Activated CD4-positive, alpha-beta T cell treated with anti-CD3 and anti-CD28 coated beads for 24 hours (primary cell): Measurements from ENCODE around the gene VAMP2.

ENCODE experiments used
- DNase-seq, 2 donors: peaks; one replicate each; pipeline ENCODE4 v3.0.0-alpha.2; 2020; ENCODE audit warnings: low read depth in 2 of 2

The VAMP2 gene

DNA sequence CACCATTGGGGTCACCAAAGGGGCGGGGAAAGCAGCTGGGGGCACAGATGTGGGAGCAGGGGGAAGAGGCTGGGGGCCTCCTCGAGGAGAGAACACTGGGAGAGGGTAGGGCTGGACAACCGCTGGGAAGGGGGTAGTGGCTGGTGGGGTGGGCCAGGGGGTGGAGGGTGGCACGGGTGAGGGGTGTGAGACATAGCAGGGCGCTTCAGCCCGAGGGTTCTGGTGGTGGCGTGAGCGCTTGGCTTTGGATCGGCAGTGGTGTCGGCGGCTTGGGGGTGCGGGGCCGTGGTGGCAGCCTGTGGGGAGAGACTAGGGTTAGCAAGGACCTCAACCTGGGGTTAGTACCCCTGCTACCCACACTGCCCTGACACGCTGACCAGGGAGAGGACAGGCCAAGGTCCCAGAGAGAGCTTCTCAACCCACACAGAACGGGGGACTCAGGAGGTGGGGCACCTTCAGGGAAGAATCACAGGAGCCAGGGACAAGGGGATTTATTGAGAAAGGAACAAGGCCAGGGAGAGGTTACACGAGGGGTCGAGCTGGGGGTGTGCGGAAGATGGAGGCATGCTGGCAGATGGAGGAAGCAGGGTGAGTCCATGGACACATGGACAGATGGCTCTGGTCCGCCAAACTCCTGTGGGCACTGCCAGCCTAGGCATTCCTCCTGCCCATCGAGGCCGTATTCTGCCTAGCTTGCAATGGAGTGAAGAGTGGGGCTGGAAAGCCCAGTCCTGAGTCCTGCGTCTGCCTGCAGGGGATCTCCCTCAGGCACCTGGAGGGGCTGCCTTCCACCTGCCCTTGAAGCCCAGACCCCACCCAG lies 19.0 kb downstream of the VAMP2 start:
- no peak for DNase-seq

DNA sequence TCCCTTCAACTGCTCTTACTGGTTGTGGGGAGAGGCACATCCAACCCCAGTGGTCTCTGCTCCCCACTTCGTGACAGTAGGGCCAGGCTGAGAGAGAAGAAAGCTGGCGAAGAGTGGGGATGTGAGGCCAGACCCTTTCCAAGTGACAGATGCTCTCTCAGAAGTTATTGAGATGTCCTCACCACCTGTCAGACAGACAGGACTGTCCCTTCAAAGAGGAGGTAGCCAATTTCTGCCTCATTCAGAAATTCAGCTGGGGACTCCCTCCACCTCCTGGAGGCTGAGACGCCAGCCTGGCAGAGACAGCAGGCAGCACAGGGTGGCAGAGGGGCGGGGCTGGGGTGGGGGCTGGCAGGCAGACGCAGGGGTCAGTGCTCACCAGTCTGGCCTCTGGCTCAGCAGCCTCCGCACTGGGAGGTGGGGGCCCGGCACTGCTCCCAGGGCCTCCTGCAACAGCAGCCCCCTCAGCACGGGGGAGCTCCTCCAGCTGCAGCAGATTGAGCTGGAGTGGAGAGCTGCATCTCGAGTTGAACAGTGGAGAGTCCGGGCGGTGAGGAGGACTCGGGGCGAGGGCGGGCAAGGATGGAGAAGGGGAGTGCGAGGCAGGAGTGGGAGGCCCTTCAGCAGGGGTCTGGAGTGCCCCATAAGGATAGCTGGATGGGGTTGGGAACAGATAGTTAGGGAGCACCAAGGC lies 19.7 kb downstream of the VAMP2 start:
- no peak for DNase-seq

DNA sequence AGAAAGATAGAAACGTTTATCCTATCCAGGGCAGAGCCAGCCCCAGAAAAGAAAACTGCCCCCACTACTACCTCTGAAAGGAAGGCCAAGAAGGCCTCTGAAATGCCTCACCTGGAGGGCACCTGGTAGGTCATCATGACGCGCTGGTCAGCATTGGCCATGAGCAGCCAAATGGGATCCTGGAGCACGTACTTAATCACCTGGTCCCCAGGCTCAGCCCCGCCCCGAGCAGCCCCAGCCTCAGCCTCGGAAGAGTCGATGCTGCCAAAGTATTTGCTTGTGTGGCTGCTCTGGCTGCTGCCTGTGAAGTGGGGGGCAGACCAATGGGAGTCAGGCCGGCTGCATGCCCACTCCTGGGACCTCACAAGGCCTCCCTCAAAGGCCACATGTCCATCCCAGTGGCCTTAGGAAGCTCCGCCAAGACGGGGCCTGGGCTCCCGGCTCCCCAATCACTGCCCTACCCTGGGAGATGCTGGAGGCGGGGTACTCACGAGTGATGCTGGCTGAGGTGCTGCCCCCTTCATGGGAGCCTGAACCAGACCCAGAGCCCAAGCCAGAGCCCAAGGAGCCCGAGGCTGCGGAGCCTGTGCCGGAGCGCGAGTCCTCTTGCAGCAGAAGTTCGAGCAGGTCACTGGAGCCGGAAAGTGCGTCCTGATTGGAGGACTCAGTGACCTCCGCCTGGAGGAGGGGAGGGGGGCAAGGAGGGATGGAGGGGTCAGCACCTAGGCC lies 20.4 kb downstream of the VAMP2 start:
- DNase-seq: no peak

DNA sequence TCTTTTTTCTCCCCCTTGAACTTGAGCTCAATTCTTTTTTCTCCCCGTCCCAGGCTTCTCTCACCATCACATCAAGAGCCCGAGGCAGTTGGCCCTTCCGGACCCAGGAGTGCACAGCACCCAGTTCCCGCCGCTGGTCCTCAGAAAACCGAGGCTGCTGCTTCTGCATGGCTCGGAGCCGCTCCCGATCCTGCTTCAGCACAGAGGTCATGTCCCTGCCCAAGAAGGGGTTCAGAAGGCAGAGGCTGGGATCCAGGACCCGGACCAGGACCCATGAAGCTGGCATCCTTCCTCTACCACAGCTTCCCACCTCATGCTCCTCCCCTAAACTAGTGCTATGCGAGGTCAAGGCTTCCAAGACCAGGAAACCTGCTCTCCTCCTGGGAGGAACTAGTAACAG lies 21.0 kb downstream of the VAMP2 start:
- DNase-seq: no peak

DNA sequence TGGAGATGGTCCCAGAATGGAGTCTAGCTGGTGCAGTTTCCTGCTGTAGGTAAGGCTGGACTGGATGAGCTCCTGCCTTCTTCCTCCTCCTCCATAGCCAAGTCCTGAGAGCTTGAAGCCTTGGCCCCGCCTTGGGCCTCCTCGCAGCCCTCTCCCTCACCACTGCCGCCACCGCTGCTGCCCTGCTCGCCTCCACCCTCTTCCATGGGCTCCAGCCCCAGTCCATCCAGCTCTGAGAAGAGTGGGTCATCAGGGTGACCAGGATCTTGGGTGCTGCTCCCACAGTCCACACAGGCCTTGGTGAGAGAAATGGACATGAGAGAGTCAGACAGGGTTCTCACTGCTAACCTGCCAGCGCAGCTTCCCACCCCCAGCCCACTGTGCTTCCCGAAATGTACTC lies 21.7 kb downstream of the VAMP2 start:
- DNase-seq: no peak

DNA sequence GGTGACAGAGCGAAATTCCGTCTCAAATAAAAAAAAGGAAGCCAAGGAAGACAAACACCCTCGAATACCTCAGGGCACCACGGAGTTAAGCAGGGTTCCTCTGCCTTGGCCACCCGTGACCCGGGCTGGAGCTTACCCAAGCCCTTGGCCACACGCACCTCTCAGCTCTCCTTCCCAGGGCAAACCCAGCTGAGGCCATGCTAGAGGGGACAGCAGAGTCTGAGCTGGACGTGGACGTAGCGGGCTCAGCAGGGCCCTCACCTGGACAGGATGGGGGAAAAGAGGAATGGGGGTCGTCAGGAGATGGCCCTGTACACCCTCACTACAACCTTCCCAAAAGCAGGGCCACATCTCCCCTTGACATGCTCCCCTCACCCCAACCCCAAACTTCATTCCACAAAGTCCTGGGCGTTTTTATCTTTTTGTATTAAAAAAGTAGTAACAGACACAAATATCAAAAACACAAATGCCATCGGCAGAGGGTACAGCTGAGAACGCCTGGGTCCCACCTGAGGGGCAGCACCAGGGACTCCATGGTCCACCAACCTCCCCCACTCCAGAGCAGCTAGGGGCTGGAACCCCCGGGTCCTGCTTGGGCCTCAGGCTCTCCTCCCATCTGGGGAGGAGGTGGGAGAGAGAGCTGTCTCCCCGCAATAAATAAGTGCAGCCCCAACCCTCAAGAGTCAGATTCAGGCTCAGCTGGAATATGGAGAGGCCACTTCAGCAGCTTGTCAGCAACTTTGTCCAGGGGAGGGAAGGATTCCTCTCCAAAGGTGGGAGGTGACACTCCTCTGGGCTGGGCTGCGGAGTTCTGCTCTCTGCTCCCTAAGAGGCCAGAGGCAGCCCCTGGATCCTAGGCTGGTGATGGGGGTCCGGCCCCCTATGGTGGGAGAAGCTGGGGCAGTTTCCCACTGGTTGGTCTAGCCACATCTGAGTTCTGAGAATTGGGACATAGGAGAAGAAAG lies 22.4 kb downstream of the VAMP2 start:
- no peak for DNase-seq

DNA sequence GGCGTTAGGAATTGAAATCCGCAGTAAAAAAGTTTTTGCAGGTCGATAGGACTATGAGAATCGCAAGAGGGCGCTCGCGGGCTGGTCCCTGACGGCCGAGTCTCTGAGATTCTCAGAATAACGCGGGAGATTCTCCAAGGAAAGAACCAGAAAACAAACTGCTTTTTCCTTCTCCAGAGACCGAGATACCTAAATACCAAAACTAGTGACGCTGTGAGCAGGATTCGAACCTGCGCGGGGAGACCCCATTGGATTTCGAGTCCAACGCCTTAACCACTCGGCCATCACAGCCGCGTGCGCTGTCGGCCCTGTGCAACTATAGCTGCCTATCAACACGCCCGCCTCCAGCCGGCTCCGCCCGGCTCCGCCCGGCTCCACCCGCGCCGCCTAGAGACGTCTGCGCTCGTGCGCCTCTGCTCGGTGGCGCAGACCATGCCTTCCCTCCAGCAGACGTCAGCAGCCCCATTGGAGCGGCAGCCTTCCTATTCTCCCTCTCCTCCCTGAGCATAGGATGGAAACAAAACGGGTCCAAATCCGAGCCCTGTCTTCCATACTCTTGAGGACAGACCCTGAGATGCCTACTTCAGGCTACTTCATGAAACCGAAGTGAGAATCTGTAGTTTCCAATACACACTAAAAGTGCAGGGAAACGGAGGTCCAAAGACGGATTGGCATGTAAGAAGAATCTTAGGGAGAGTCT lies 23.9 kb downstream of the VAMP2 start:
- peak; percentile 97 to 98 for DNase-seq

DNA sequence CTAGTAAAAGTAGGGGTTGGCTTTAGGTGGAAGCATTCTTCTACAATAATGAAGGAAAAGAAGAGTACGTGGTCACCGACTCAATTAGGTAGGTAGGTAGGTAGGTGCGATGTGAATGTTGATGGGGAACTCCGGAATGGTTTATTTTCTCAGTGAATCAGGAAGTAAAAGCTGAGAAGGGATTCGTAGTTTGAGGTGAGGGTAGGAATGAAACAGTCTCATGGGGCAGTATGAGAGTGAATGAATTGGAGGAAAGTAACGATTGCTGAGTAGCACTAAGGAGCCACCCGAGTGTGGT lies 24.4 kb downstream of the VAMP2 start:
- DNase-seq: no peak

DNA sequence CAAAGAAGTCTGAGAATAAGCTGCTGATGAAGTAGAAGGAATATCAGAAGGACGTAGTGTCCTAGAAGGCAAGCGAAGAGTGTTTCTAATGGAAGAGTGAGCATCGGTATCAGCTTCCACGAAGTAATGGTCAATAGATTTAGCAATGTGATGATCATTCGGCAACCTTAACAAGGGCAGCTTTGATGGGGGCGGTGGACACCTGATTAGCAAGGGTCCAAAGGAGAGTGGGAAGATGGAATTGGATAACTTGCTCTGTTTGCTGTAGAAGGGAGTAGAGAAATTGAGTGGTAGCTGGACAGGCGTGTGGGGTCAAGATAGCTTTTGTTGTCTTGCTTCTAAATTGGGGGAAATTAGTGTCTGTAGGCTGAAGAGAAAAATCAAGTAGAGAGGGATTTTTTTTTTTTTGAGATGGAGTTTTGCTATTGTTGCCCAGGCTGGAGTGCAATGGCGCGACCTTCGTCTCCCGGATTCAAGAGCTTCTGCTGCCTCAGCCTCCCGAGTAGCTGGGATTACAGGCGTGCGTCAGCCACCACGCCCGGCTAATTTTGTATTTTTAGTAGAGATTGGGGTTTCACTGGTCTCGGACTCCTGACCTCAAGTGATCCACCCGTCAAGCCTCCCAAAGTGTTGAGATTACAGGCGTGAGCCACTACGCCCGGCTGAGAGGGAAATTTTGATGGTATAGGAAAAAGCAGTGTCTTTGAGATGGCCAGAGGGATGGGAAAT lies 24.9 kb downstream of the VAMP2 start:
- no peak for DNase-seq

DNA sequence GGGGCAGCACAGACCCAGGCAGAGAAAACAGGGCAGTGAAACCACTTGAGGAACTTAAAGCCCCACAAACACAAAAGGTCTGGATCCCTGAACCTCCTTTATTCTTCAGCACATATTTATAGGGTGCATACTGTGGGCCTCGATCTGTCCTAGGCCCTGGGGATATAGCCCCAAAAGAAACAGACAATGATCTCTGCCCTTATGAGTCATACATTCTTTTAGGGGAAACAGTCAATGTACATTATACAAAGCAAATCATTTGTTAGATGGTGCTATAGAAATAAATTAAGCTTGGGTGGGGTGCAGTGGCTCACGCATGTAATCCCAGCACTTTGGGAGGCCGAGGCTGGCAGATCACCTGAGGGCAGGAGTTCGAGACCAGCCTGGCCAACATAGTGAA lies 28.8 kb downstream of the VAMP2 start:
- no peak for DNase-seq

DNA sequence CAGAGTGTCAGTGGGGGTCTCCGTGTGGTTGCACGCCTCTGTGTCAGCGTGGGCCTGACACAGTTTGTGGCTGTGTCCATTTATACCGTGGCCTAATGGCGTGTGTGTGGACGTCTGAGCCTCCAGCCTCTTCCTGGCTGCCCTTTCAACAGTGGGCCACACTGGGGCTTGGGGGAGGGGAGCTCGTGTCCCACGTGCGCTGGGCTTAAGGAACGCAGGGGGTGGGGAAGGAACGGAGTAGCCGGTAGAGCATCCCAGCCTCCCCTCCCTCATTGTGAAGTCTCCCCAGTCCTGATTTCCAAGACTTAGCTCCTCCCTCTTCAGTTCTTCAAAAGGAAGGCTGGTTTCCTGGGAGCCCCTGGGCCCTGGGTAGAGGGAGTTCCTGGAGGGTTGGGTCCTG lies 29.3 kb downstream of the VAMP2 start:
- DNase-seq: no peak

DNA sequence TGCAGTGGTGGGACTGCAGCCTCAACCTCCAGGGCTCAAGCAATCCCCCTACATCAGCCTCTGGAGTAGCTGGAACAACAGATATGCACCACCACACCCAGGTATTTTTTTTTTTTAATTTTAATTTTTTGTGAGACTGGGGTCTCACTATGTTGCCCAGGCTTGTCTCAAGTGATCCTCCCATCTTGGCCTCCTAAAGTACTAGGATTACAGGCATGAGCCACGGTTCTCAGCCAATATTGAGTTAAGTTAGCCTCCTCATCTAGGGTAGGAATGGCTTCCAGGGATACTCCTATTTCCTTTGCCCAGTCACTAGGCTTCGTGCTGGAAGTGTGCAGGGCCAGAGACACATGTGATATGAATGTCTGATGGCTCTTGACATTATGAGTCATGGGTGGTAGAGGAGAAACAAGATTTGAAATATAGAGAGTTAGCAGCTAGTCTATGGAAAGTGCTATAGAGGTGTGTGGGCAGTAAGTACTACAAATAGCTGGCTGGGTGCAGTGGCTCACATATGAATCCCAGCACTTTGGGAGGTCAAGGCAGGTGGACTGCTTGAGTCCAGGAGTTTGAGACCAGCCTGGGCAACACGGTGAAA lies 30.8 kb downstream of the VAMP2 start:
- no peak for DNase-seq

DNA sequence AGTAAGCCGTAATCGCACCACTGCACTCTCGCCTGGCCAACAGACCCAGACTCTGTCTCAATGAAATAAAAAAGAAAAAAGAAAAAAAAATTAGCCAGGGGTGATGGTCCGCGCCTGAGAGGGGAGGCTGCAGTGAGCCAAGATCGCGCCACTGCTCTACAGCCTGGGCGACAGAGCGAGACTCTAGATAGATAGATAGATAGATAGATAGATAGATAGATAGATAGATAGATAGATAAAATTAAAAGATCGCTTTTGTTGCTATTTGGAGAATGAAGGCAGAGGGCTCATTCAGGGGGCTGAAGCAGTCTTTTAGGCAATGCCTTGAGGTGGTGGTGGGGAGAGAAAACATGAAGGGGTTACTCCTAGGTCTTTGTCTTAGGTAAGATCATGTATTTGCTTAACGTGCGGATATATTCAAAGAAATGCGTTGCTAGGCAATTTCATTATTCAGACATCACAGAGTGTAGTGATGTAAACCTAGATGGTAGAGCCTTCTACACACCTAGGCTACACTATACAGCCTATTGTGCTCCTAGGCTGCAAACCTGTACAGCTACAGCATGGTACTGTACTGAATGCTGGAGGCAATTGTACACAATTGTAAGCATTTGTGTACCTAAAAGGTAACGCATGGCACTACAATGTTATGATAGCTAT lies 34.5 kb downstream of the VAMP2 start:
- DNase-seq: no peak

DNA sequence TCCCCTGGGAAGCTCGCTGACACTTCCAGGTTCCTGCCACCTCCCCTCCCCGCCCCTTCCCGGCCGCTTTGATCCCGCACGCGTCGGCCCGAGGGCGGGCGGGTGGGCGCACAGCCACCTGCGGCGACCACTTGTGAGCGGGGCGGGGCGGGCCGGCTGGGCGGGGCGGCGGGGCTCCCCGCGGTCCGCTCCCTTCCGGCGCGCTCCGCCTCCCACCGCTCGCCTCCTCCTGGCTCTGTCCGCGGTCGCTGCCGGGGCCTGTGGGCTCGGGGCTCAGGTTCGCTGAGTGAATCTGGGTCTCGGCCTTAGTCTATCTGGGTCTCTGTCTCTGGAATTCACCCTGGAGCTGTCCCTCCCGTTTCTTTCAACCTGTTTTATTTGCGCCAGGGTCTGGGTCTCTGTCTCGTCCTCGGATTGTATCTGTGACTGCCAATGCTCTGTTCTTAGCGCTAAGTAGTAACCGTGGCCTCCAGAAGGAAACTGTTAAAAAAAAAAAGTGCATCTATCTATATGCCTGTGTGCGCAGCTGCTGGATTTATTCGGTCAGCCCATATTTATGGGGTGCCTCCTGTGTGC lies 36.2 kb downstream of the VAMP2 start:
- peak in 1 of 2 donors; percentile 51 for DNase-seq

DNA sequence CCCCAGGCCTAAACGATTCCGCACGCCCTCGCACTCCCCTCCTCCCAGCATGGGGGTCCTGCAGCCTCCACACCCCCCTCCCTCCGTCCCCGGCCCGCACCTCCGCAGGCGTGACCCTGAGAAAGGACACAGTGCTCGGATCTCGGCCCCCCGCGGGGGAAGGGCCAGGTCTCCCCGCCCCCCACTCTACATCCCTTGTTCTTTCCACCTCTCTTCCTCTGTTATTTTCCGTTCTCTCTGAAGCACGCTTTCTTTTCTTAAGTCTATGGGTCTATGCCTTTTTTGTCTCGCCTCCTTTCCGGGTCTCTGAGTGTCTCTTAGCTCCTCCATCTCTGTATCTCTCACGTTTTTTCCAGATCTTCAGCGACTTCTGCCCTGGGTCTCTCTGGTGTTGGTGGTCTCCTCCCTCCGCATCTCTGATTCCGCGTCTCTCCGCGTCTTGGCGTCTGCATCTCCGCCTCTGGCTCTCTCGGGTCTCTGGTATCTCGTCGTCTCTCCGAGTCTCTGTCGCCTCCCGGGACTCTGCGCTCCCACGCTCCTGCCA lies 36.7 kb downstream of the VAMP2 start:
- DNase-seq: no peak

DNA sequence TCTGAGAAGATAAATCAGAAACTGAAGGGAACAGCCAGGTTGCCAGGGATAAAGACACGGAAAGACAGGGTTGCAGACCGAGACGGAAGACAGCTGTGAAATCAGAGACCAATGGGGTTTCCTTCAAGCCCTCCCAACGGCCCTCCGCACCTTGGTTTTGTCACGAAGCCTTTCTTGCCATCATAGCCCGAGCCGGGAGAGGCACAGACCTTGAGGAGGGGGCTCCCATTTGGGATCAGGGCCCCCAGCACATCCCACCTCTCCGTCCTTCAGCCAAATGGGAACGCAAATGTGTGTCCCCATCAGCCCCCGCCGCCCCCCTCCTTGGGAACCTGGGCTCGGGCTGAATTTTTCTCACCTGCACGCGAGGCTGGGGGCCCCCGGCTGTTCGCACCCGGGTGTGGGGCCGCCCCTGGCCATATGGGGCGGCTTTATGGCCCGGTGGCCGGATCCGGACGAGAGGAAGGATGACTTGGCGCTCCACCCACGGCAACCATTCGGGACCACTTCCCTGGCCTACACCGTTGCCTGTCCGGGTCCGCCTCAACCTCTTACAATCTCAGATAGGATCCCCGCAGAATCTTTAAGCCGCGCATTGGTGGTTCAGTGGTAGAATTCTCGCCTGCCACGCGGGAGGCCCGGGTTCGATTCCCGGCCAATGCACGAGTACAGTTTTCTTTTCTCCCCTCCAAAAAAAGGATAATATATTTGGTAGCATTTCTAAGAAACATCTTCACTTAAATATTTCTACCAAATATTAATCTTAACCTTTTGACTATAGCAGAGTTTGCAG lies 37.4 kb downstream of the VAMP2 start:
- peak; percentile 88 to 91 for DNase-seq

DNA sequence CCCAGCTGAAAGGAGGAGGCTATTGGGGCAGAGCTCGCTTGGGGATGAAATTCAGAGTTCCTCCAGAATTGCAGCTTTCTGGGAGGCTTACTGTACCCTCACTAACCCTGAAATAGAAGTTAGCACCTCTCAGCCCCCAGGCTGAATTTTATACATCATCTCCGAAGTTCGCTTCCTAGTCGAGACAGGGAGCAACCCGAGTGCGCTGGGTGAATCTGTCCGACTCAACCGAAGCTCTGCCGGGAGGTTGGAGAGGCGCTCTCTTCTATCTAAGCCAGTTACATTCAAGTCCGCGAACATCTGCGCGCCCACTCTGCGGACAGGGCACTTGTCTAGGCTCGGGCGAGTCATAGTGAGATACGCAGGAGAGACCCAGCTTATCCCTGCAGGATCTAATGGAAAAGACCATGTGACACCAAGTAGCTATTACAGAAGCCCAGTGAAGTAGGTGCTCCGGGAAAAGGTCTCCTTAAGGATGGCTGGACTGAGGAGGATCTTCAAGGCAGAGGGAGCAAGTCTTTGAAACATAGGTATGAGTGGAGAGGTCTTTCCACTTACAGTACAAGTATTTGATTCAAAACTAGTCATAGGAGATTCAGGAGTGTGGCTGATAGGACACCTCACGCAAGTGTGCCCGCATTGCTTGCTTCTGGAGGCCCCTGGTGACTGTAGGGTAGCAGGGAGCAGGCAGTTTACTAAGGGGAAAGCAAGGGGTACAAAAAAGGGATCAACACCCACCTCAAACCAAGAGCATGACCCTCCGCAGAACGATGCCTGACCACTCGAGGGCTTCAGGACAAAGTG lies 38.2 kb downstream of the VAMP2 start:
- DNase-seq: no peak
